Endothelial cell of umbilical vein (primary cell): Measurements from ENCODE around the gene SDHA.

Source experiments
- POLR2A ChIP-seq: IDR thresholded peaks from 2 replicates; pipeline ENCODE4 v1.6.1; 2012; ENCODE audit warnings: low read depth, mild to moderate bottlenecking, control low read depth, low read length
- TF ChIP-seq, protein P1 (sequence below), 2 donors: IDR thresholded peaks; 1 replicate in 1 of 2; 2 replicates in 1 of 2; pipeline ENCODE4 v1.5.1; 2011; ENCODE audit warnings: low read length in 2 of 2, mild to moderate bottlenecking in 2 of 2, moderate library complexity in 2 of 2, control low read depth in 1 of 2, inconsistent platforms in 1 of 2, low read depth in 1 of 2; ENCODE audit not compliant: insufficient read depth in 1 of 2; ENCODE audit errors: extremely low read depth in 1 of 2

DNA sequence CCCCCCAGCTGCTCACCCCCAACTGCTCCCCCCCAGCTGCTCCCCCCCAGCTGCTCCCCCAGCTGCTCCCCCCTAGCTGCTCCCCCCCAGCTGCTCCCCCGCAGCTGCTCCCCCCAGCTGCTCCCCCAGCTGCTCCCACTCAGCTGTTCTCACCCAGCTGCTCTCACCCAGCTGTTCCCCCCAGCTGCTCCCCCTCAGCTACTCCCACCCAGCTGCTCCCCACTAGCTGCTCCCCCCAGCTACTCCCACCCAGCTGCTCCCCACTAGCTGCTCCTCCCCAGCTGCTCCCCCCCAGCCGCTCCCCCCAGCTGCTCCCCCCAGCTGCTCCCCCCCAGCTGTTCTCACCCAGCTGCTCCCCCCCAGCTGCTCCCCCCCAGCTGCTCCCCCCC is 80.6 kb downstream of the SDHA start:
- TF ChIP-seq POLR2A = no peak
- TF ChIP-seq, protein P1, sequence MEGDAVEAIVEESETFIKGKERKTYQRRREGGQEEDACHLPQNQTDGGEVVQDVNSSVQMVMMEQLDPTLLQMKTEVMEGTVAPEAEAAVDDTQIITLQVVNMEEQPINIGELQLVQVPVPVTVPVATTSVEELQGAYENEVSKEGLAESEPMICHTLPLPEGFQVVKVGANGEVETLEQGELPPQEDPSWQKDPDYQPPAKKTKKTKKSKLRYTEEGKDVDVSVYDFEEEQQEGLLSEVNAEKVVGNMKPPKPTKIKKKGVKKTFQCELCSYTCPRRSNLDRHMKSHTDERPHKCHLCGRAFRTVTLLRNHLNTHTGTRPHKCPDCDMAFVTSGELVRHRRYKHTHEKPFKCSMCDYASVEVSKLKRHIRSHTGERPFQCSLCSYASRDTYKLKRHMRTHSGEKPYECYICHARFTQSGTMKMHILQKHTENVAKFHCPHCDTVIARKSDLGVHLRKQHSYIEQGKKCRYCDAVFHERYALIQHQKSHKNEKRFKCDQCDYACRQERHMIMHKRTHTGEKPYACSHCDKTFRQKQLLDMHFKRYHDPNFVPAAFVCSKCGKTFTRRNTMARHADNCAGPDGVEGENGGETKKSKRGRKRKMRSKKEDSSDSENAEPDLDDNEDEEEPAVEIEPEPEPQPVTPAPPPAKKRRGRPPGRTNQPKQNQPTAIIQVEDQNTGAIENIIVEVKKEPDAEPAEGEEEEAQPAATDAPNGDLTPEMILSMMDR (IDR thresholded peaks at IDR 0.05; ENCODE audit: extremely low read depth in 1 of 2, insufficient read depth in 1 of 2, low read depth in 1 of 2, low read length in 2 of 2) = no peak
